ENCODE results near the gene ZNF311.
"Not testable (repeated sequence)": the region's sequence is repeated elsewhere in the genome, so short reads cannot be mapped to it uniquely, and the experiment has no call there.

Gene ZNF311

GRCh38 chr6:28953039-28953584 lies 52.0 kb downstream of the ZNF311 start:
- no peak for DNase-seq (ENCODE audit: low read depth)

GRCh38 chr6:28949656-28950195 lies 55.4 kb downstream of the ZNF311 start:
- DNase-seq (ENCODE audit: low read depth): not testable (repeated sequence)

- DNase-seq (ENCODE audit: low read depth): no peak
Measured at GRCh38 chr6:28948782-28949486, 56.2 kb downstream of the ZNF311 start.

- DNase-seq (ENCODE audit: low read depth): no peak
Measured at GRCh38 chr6:28947831-28948270, 57.3 kb downstream of the ZNF311 start.

DNA sequence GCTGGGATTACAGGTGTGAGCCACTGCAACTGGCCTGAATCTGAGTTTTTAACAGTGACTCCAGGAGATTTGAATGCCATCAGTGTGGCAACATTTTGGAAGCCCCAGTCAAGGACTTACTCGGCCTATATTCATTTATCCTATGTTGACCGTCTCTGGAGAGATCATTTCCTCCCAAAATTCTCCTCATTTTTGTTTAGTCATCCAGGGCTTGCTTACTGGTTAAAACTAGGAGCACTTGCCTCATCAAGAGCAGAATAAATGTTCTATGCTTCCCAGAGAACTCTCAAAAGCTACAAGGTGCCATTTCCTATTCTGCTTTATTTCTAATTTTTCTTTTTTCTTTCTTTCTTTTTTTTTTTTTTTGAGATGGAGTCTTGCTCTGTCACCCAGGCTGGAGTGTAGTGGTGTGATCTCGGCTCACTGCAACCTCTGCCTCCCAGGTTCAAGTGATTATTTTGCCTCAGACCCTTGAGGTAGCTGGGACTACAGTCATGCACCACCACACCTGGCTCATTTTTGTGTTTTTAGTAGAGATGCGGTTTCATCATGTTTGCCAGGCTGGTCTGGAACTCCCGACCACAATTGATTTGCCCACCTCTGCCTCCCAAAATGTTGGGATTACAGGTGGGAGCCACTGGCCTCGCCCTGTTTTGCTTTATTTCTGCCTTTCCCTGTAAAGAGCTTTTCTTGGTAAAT lies 57.9 kb downstream of the ZNF311 start:
- no peak for DNase-seq (ENCODE audit: low read depth)

- DNase-seq (ENCODE audit: low read depth): no peak
Measured at GRCh38 chr6:28945349-28945748, 59.8 kb downstream of the ZNF311 start.
